Endothelial cell of umbilical vein (primary cell): ENCODE results near the gene FAM181A. TPM values are rescaled to one million over a fixed set of nuclear protein-coding genes. Genes with fewer than 3 reads are reported as not detected.

Experiments
- BruUV-seq: library from RNA; stranded (reverse); fragments of 400-500 nt; replicated peaks from 2 replicates; lab custom pipeline; 2021; lab: Mats Ljungman, UMichigan
- CTCF ChIA-PET: fragments of 300-600, 350-600 bp; sonication (Branson Sonifier 250); formaldehyde crosslinking; loops from one replicate; lab custom pipeline; 2021; ENCODE audit warnings: antibody characterized with exemption, inconsistent platforms; lab: Charles Lee
- POLR2A ChIA-PET: fragments of 300-600, 350-600 bp; sonication (Branson Sonifier 250); formaldehyde crosslinking; loops from one replicate; lab custom pipeline; 2021; ENCODE audit warnings: antibody characterized with exemption, inconsistent platforms; lab: Charles Lee
- DNase-seq: peaks from one replicate; pipeline ENCODE4 v3.0.0-alpha.2; 2011; ENCODE audit warnings: low read depth, low spot score
- FAIRE-seq: peaks from 2 replicates; lab custom pipeline; 2011; peaks lifted over from hg19 to GRCh38; lab: Jason Lieb, UNC
- H2AFZ ChIP-seq: 2 replicates; pipeline ENCODE4 v1.6.0; 2012; ENCODE audit warnings: low read depth, low read length, control low read depth, inconsistent platforms
- H3K27ac ChIP-seq: 2 replicates; pipeline ENCODE4 v1.5.1; 2011; ENCODE audit warnings: low read depth, mild to moderate bottlenecking, control low read depth, low read length, moderate library complexity; ENCODE audit not compliant: insufficient read depth
- H3K27me3 ChIP-seq, 2 experiments: 2 replicates each; pipeline versions ENCODE4 v1.6.0 to v1.6.1; 2011; ENCODE audit warnings: low read length in 2 of 2, mixed read lengths in 1 of 2; ENCODE audit not compliant: control insufficient read depth in 2 of 2, insufficient read depth in 2 of 2
- H3K36me3 ChIP-seq, 2 experiments: 2 replicates in 1 of 2; 3 replicates in 1 of 2; pipeline ENCODE4 v1.5.1; 2011; ENCODE audit warnings: low read length in 2 of 2, mild to moderate bottlenecking in 1 of 2, moderate library complexity in 1 of 2; ENCODE audit not compliant: control insufficient read depth in 2 of 2, insufficient read depth in 2 of 2; ENCODE audit errors: extremely low read depth in 1 of 2
- H3K4me1 ChIP-seq: 3 replicates; pipeline ENCODE4 v1.5.1; 2011; ENCODE audit warnings: mild to moderate bottlenecking, low read length; ENCODE audit not compliant: control insufficient read depth, insufficient read depth; ENCODE audit errors: extremely low read depth
- H3K4me2 ChIP-seq: 2 replicates; pipeline ENCODE4 v1.6.1; 2011; ENCODE audit warnings: low read length, control low read depth, mixed read lengths; ENCODE audit not compliant: insufficient read depth
- H3K4me3 ChIP-seq, 3 experiments: fragments of 200-600 bp in 1 of 3; sonication (generic), shearing (Covaris generic) in 1 of 3; replicated peaks in 1 of 3; 2 replicates each; pipeline ENCODE4 v1.5.1; 2011 to 2016; ENCODE audit warnings: control low read depth in 3 of 3, low read length in 3 of 3, mild to moderate bottlenecking in 2 of 3, inconsistent platforms in 1 of 3, low read depth in 1 of 3, moderate library complexity in 1 of 3; ENCODE audit not compliant: insufficient read depth in 1 of 3
- H3K79me2 ChIP-seq: 2 replicates; pipeline ENCODE4 v1.6.0; 2012; ENCODE audit warnings: low read length, inconsistent platforms; ENCODE audit not compliant: control insufficient read depth, insufficient read depth
- H3K9ac ChIP-seq: replicated peaks from 2 replicates; pipeline ENCODE3; 2011; ENCODE audit warnings: low read length, control low read depth; ENCODE audit not compliant: insufficient read depth; ENCODE audit errors: extremely low read depth
- H3K9me1 ChIP-seq: replicated peaks from 3 replicates; pipeline ENCODE4 v1.6.0; 2011; ENCODE audit warnings: mild to moderate bottlenecking, low read length; ENCODE audit not compliant: control insufficient read depth, insufficient read depth; ENCODE audit errors: extremely low read depth
- H3K9me3 ChIP-seq: replicated peaks from 2 replicates; pipeline ENCODE4 v1.5.1; 2012; ENCODE audit warnings: low read length, inconsistent platforms; ENCODE audit not compliant: control insufficient read depth, insufficient read depth
- H4K20me1 ChIP-seq: replicated peaks from 2 replicates; pipeline ENCODE3; 2011; ENCODE audit warnings: mild to moderate bottlenecking, low read length; ENCODE audit not compliant: control insufficient read depth, insufficient read depth; ENCODE audit errors: extremely low read depth
- CTCF ChIP-seq, 2 donors: IDR thresholded peaks; 1 replicate in 1 of 2; 2 replicates in 1 of 2; pipeline ENCODE4 v1.5.1; 2011; ENCODE audit warnings: low read length in 2 of 2, mild to moderate bottlenecking in 2 of 2, moderate library complexity in 2 of 2, control low read depth in 1 of 2, inconsistent platforms in 1 of 2, low read depth in 1 of 2; ENCODE audit not compliant: insufficient read depth in 1 of 2; ENCODE audit errors: extremely low read depth in 1 of 2
- EZH2 ChIP-seq: IDR thresholded peaks from 2 replicates; pipeline ENCODE4 v1.6.1; 2012; ENCODE audit warnings: borderline replicate concordance, low read depth, mild to moderate bottlenecking, moderate library complexity, low read length, inconsistent platforms; ENCODE audit not compliant: severe bottlenecking
- FOS ChIP-seq: IDR thresholded peaks from 2 replicates; pipeline ENCODE4 v1.6.1; 2011; ENCODE audit warnings: mild to moderate bottlenecking, low read length, moderate library complexity, borderline replicate concordance; ENCODE audit not compliant: insufficient read depth
- GATA2 ChIP-seq: IDR thresholded peaks from 2 replicates; pipeline ENCODE4 v1.7.0; 2011; ENCODE audit warnings: low read depth, mild to moderate bottlenecking, moderate library complexity, mixed read lengths, low read length; ENCODE audit not compliant: insufficient read length, insufficient read depth
- JUN ChIP-seq: IDR thresholded peaks from 2 replicates; pipeline ENCODE4 v1.6.1; 2011; ENCODE audit warnings: borderline replicate concordance, low read depth; ENCODE audit not compliant: insufficient read length, insufficient read depth
- MAX ChIP-seq: IDR thresholded peaks from 2 replicates; pipeline ENCODE4 v1.6.1; 2011; ENCODE audit not compliant: insufficient read depth, insufficient read length
- MYC ChIP-seq: IDR thresholded peaks from one replicate; pipeline ENCODE4 v1.6.1; 2011; ENCODE audit warnings: mild to moderate bottlenecking, low read depth, low read length
- POLR2A ChIP-seq: IDR thresholded peaks from 2 replicates; pipeline ENCODE4 v1.6.1; 2012; ENCODE audit warnings: low read depth, mild to moderate bottlenecking, control low read depth, low read length
- POLR2AphosphoS5 ChIP-seq: IDR thresholded peaks from 2 replicates; pipeline ENCODE4 v1.6.1; 2012; ENCODE audit warnings: low read depth, mild to moderate bottlenecking, control low read depth, low read length, moderate library complexity; ENCODE audit not compliant: insufficient read depth
- dilution Hi-C: fragments of 300-500 bp; cut with MboI; formaldehyde crosslinking; loops from one replicate; pipeline ENCODE4 v1.15.0; 2019; ENCODE audit warnings: low sequenced_read_pairs; ENCODE audit not compliant: extremely low pct_ligation_motif_present
- intact Hi-C: fragments of 100-400 bp; cut with micrococcal nuclease; formaldehyde crosslinking; loops from one replicate; pipeline ENCODE4 v1.10.0; 2022
- polyA plus RNA-seq, 4 experiments: library from polyadenylated mRNA; depleted of rRNA in 3 of 4; stranded (reverse) in 3 of 4; unstranded in 1 of 4; fragments of >200 nt; gene quantifications; 2 replicates each; pipeline versions ENCODE4 v1.2.1 to v1.2.3, GENCODE V29; 2011 to 2012; ENCODE audit warnings: missing spikeins in 1 of 4
- total RNA-seq: library from RNA; stranded (reverse); gene quantifications from 2 replicates; pipeline ENCODE4 v1.2.3, GENCODE V29; 2021

FAM181A gene
- total and polyA plus RNA-seq, 2 donors (not counting 3 experiments of a cell fraction or from before 2014, with no cell fraction given), result not detected

GRCh38 chr14:93972618-93973205, 45.6 kb downstream of the FAM181A start:
- Histone ChIP-seq H3K79me2 (no peaks in the 10 kb centered on the region), H3K27me3 (no peaks in the 10 kb centered on the region), H3K4me1 (no peaks in the 10 kb centered on the region), H3K4me2 (no peak overlapping the region), H3K4me3 (no peak overlapping the region), H3K9me3 (no peaks in the 10 kb centered on the region), H2AFZ (no peak overlapping the region), H4K20me1 (no peaks in the 10 kb centered on the region), H3K36me3 (no peaks in the 10 kb centered on the region), H3K9me1 (no peaks in the 10 kb centered on the region), H3K27ac (no peak overlapping the region), H3K9ac (no peak overlapping the region)
- DNase-seq (no peak), FAIRE-seq (no peak)
- BruUV-seq, result no TSS peak
- TF ChIP-seq POLR2AphosphoS5 (no peak), POLR2A (no peak), FOS (no peak), EZH2 (no peak), CTCF (IDR thresholded peaks at IDR 0.05; ENCODE audit: extremely low read depth in 1 of 2, insufficient read depth in 1 of 2, low read depth in 1 of 2, low read length in 2 of 2) (no peak), MYC (no peak), JUN (no peak), MAX (no peak), GATA2 (no peak)
- dilution Hi-C loops, result no loop called here
- intact Hi-C loops, result no loop called here
- ChIA-PET CTCF (interaction anchor here (1.3 to 8.6 kb wide), 5 partner anchors 11 to 36 kb away, joined by 3 to 116 read pairs (median 5); no protein-coding TSS in a partner anchor), POLR2A (no interaction called here)
